K562 (cell line): ENCODE measurements around the gene SLC39A5. TPM values are rescaled to one million over a fixed set of nuclear protein-coding genes. Genes with fewer than 3 reads are reported as not detected.

Experiments
- ATAC-seq: fragments of 200-7000 bp; cut with Tn5 transposase; 3 replicates; pipeline ENCODE4 v1.9.1; 2020; ENCODE audit warnings: moderate library complexity
- BruUV-seq: library from RNA; stranded (reverse); fragments of 400-500 nt; replicated peaks from 2 replicates; lab custom pipeline; 2021; lab: Mats Ljungman, UMichigan
- CTCF ChIA-PET: fragments of 300-600 bp; formaldehyde crosslinking; extraction: SDS; loops from one replicate; lab custom pipeline; 2021; ENCODE audit warnings: low intra/inter-chr PET ratio; lab: Yijun Ruan, JAX
- POLR2A ChIA-PET: fragments of 300-600, 350-650 bp; sonication (Branson Sonifier 250); formaldehyde crosslinking; extraction: SDS; loops from one replicate; lab custom pipeline; 2021; ENCODE audit warnings: antibody characterized with exemption, inconsistent platforms; lab: Yijun Ruan, JAX
- DNase-seq, 4 experiments: peaks; one replicate each; pipeline versions ENCODE4 v3.0.0 to v3.0.0-alpha.2; 2011 to 2018; ENCODE audit warnings: low spot score in 3 of 4, mixed read lengths in 3 of 4; ENCODE audit errors: extremely low read depth in 1 of 4
- FAIRE-seq: peaks from 2 replicates; lab custom pipeline; 2011; peaks lifted over from hg19 to GRCh38; lab: Jason Lieb, UNC
- H2AFZ ChIP-seq: 2 replicates; pipeline ENCODE4 v1.6.0; 2011; ENCODE audit warnings: low read depth, low read length, control low read depth, inconsistent platforms
- H3K27ac ChIP-seq: fragments of 200-600 bp; 3 replicates; pipeline ENCODE4 v1.8.0; 2011; ENCODE audit warnings: low read depth, mild to moderate bottlenecking, control low read depth, inconsistent platforms, low read length, moderate library complexity, mixed read lengths; ENCODE audit errors: extremely low read depth
- H3K27me3 ChIP-seq, 2 experiments: fragments of 300-600 bp in 1 of 2; 2 replicates in 1 of 2; 3 replicates in 1 of 2; pipeline versions ENCODE4 v1.6.0 to v1.8.0; 2011; ENCODE audit warnings: inconsistent platforms in 2 of 2, low read length in 2 of 2, mild to moderate bottlenecking in 1 of 2, mixed read lengths in 1 of 2, moderate library complexity in 1 of 2; ENCODE audit not compliant: control insufficient read depth in 2 of 2, insufficient read depth in 2 of 2
- H3K36me3 ChIP-seq: fragments of 300-600 bp; 3 replicates; pipeline ENCODE4 v1.8.0; 2011; ENCODE audit warnings: mild to moderate bottlenecking, low read length, inconsistent platforms; ENCODE audit not compliant: control insufficient read depth, insufficient read depth
- H3K4me1 ChIP-seq, 2 experiments: fragments of 200-600 bp in 1 of 2; replicated peaks in 1 of 2; 2 replicates in 1 of 2; 3 replicates in 1 of 2; pipeline versions ENCODE4 v1.5.1 to v1.8.0; 2011; ENCODE audit warnings: inconsistent platforms in 2 of 2, low read length in 2 of 2, mild to moderate bottlenecking in 1 of 2, mixed read lengths in 1 of 2, moderate library complexity in 1 of 2; ENCODE audit not compliant: control insufficient read depth in 2 of 2, insufficient read depth in 2 of 2
- H3K4me2 ChIP-seq: 2 replicates; pipeline ENCODE4 v1.6.1; 2011; ENCODE audit warnings: low read length, control low read depth, inconsistent platforms, mixed read lengths; ENCODE audit not compliant: insufficient read depth
- H3K4me3 ChIP-seq: fragments of 200-600 bp; sonication (generic), shearing (Covaris generic); 2 replicates; pipeline ENCODE4 v1.5.1; 2016; ENCODE audit warnings: control low read depth, inconsistent platforms
- H3K79me2 ChIP-seq: fragments of 200-600 bp; 3 replicates; pipeline ENCODE4 v1.8.0; 2011; ENCODE audit warnings: low read length, inconsistent platforms; ENCODE audit not compliant: control insufficient read depth, insufficient read depth
- H3K9ac ChIP-seq, 2 experiments: 2 replicates each; pipeline versions ENCODE4 v1.6.0 to v1.6.1; 2011; ENCODE audit warnings: low read depth in 2 of 2, low read length in 2 of 2, control low read depth in 1 of 2, inconsistent platforms in 1 of 2, mild to moderate bottlenecking in 1 of 2, mixed read lengths in 1 of 2; ENCODE audit not compliant: insufficient read depth in 1 of 2
- H3K9me1 ChIP-seq: one replicate; pipeline ENCODE4 v1.6.0; 2011; ENCODE audit warnings: inconsistent platforms, mild to moderate bottlenecking, low read length, moderate library complexity; ENCODE audit not compliant: control insufficient read depth, insufficient read depth
- H3K9me3 ChIP-seq: replicated peaks from 2 replicates; pipeline ENCODE4 v1.5.1; 2011; ENCODE audit warnings: low read depth, low read length, inconsistent platforms; ENCODE audit not compliant: control insufficient read depth, insufficient read depth
- H4K20me1 ChIP-seq: replicated peaks from 2 replicates; pipeline ENCODE4 v1.6.1; 2011; ENCODE audit warnings: low read length, inconsistent platforms, mixed read lengths; ENCODE audit not compliant: control insufficient read depth, insufficient read depth
- CBFB ChIP-seq: sonication (generic); formaldehyde crosslinking; IDR thresholded peaks from 2 replicates; pipeline ENCODE4 v1.4.0; 2020; ENCODE audit warnings: mild to moderate bottlenecking, missing genetic modification reagents
- CREM ChIP-seq: IDR thresholded peaks from 2 replicates; pipeline ENCODE4 v1.6.1; 2014; ENCODE audit warnings: antibody characterized with exemption, low read depth
- EHMT2 ChIP-seq: fragments of 450-650 bp; IDR thresholded peaks from 2 replicates; pipeline ENCODE4 v1.6.1; 2018; ENCODE audit warnings: antibody characterized with exemption
- EZH2 ChIP-seq: IDR thresholded peaks from 2 replicates; pipeline ENCODE4 v1.6.1; 2012; ENCODE audit warnings: low read depth, mild to moderate bottlenecking, inconsistent platforms, low read length, borderline replicate concordance
- FOSL1 ChIP-seq: fragments of 200-800 bp; sonication (Bioruptor generic); conservative IDR thresholded peaks from 2 replicates; pipeline ENCODE4 v1.6.1; 2016; ENCODE audit warnings: missing genetic modification characterization, missing compliant biosample characterization
- HDAC6 ChIP-seq: IDR thresholded peaks from 2 replicates; pipeline ENCODE4 v1.6.1; 2012; ENCODE audit warnings: low read depth, mild to moderate bottlenecking, control low read depth, inconsistent platforms, low read length, moderate library complexity
- HMG20B ChIP-seq: fragments of 250-450 bp; sonication (Bioruptor Pico); IDR thresholded peaks from 2 replicates; pipeline ENCODE4 v1.5.0; 2021; ENCODE audit warnings: mild to moderate bottlenecking
- HNRNPK ChIP-seq: fragments of 200-400 bp; formaldehyde crosslinking; IDR thresholded peaks from one replicate; pipeline ENCODE4 v1.6.1; 2018; ENCODE audit warnings: mild to moderate bottlenecking, low read depth, low read length; ENCODE audit not compliant: poor library complexity, severe bottlenecking
- PHF20 ChIP-seq: fragments of 450-650 bp; IDR thresholded peaks from 2 replicates; pipeline ENCODE4 v1.6.1; 2018; ENCODE audit not compliant: partially characterized antibody
- RBM22 ChIP-seq: fragments of 200-400 bp; formaldehyde crosslinking; IDR thresholded peaks from 2 replicates; pipeline ENCODE4 v1.6.1; 2018; ENCODE audit warnings: low read length, low read depth; ENCODE audit not compliant: poor library complexity, severe bottlenecking
- RFX7 ChIP-seq: fragments of 250-450 bp; sonication (Bioruptor Pico); IDR thresholded peaks from 2 replicates; pipeline ENCODE4 v1.5.1; 2021; ENCODE audit warnings: mild to moderate bottlenecking
- SIX5 ChIP-seq, 2 experiments: IDR thresholded peaks; 2 replicates each; pipeline ENCODE4 v1.6.1; 2011; ENCODE audit warnings: low read length in 2 of 2, borderline replicate concordance in 1 of 2, low read depth in 1 of 2, mild to moderate bottlenecking in 1 of 2, moderate library complexity in 1 of 2; ENCODE audit not compliant: insufficient read depth in 1 of 2
- ZNF165 ChIP-seq: fragments of 250-450 bp; sonication (Bioruptor Pico); IDR thresholded peaks from 2 replicates; pipeline ENCODE4 v1.4.0; 2020; ENCODE audit warnings: borderline replicate concordance
- ZNF764 ChIP-seq: fragments of 250-450 bp; sonication (Bioruptor Pico); IDR thresholded peaks from 2 replicates; pipeline ENCODE4 v1.4.0; 2020; ENCODE audit warnings: low read depth, mild to moderate bottlenecking, moderate library complexity
- WGBS: fragments of 100-300 bp; shearing (Covaris generic); methylation state at CpG from one replicate; pipeline ENCODE4 v1.1.6; 2016; ENCODE audit warnings: low coverage, mixed read lengths; ENCODE audit not compliant: insufficient coverage; ENCODE audit errors: missing lambda C conversion rate; 5-methylcytosine and 5-hydroxymethylcytosine counted together
- in situ Hi-C: fragments of 300-500 bp; cut with MboI; formaldehyde crosslinking; loops from 4 replicates; pipeline ENCODE4 v1.15.0; 2018; ENCODE audit warnings: inconsistent platforms, mixed read lengths
- intact Hi-C: fragments of 100-400 bp; cut with micrococcal nuclease; formaldehyde crosslinking; loops from 2 replicates; pipeline ENCODE4 v1.14.2; 2022
- polyA plus RNA-seq, 8 experiments: library from polyadenylated mRNA; depleted of rRNA in 4 of 8; stranded (reverse) in 5 of 8; unstranded in 3 of 8; fragments of >200 nt; fragmentation: Nextera tagmentation in 2 of 8; fragmentation: Illumina TruSeq in 1 of 8; extraction: Ambion mirVana in 2 of 8; extraction: Trizol in 1 of 8; gene quantifications; 2 replicates each; pipeline versions ENCODE4 v1.2.1 to v1.2.3, GENCODE V29; 2011 to 2014; ENCODE audit warnings: inconsistent platforms in 1 of 8, missing spikeins in 1 of 8
- total RNA-seq, 7 experiments: library from RNA; depleted of rRNA in 6 of 7; stranded (reverse); fragments of >200 nt in 6 of 7; fragmentation: Illumina TruSeq in 2 of 7; extraction: Trizol in 2 of 7; gene quantifications; 2 replicates each; pipeline versions ENCODE4 v1.2.1 to v1.2.3, GENCODE V29; 2011 to 2021; ENCODE audit warnings: low replicate concordance in 1 of 7
- TF ChIP-seq, protein P1 (sequence below): sonication (generic); formaldehyde crosslinking; IDR thresholded peaks from 2 replicates; pipeline ENCODE4 v1.8.1; 2023; ENCODE audit warnings: mild to moderate bottlenecking, missing genetic modification reagents
- TF ChIP-seq, protein P2 (sequence below): sonication (generic); formaldehyde crosslinking; IDR thresholded peaks from 2 replicates; pipeline ENCODE4 v1.8.1; 2022; ENCODE audit warnings: missing genetic modification reagents
- TF ChIP-seq, protein P3 (sequence below): sonication (generic); formaldehyde crosslinking; IDR thresholded peaks from 2 replicates; pipeline ENCODE4 v1.8.0; 2022; ENCODE audit warnings: mild to moderate bottlenecking, missing genetic modification reagents

The SLC39A5 gene
- total and polyA plus RNA-seq, 9 of the 15 experiments (the other 6 are each of a cell fraction or from before 2014, with no cell fraction given): 0.08 to 0.10 TPM; not detected in 7

DNA sequence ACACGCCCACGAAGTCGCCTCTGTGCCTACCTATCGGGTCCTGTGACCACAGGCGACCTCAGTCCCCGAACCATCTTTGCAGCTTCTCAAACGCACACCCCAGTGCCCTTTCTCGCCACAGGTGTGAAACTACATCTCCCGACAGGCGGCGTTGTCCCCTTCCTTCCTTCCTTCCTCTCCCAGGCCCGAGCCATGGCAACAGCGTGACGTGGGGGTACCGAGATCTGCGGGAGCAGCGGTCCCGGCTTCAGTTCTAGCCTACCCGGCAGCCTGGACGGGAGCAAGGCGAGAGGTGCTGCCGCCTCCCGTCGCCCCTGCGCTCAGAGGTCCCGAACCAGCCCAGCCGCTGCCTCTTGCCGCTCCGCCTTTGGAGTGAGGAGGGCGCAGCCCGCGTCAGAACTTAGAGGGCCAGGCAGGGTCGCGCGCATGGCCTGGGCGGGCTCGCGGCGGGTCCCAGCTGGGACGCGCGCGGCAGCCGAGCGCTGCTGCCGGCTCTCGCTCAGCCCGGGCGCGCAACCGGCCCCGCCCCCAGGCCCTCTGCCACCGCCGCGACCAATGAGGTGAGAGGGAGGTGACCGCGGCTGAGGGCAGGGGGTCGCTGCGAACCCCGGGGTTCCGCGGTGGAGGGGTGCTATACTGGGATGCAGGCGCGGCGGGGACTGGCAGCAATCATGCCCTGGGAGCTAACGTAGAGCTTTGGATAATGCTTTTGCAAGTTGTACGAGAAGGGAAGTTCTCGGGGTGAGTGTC, 37.0 kb downstream of the SLC39A5 start, which contains the start of gene COQ10A:
Gene COQ10A, plus strand, starts transcription at position 250 of the 750 bp plus-strand sequence. Its CDS starts 177 bp downstream, at position 427.
- Histone ChIP-seq H3K4me2 (peak within 1 kb of the TSS; percentile 88), H3K4me3 (peak within 1 kb of the TSS; percentile 67), H2AFZ (peak within 1 kb of the TSS; percentile 94), H3K27ac (peak within 1 kb of the TSS; percentile 77), H3K36me3 (peaks cover 26% of the 10 kb centered on the region), H3K9me1 (no peaks in the 10 kb centered on the region), H4K20me1 (no peaks in the 10 kb centered on the region), H3K27me3 (no peaks in the 10 kb centered on the region), H3K9ac (peak within 1 kb of the TSS; percentile 71 to 87), H3K79me2 (no peaks in the 10 kb centered on the region), H3K4me1 (peaks cover 11 to 19% of the 10 kb centered on the region in 2 experiments; a peak in 4 of 5 replicates), H3K9me3 (no peaks in the 10 kb centered on the region)
- intact Hi-C loops: loop anchor here (2.0 kb wide), 2 partner anchors 34 to 42 kb away; partner anchors contain the start of genes CS and NABP2
- in situ Hi-C loops: no loop called here
- FAIRE-seq: peak; percentile 86
- POLR2A ChIA-PET: interaction anchor here (0.6 to 3.3 kb wide), 12 partner anchors 9 to 197 kb away, joined by 3 to 25 read pairs (median 6); partner anchors contain the start of genes ANKRD52, IL23A, RNF41 and SMARCC2
- CTCF ChIA-PET: interaction anchor here (0.6 to 0.8 kb wide), 2 partner anchors 74 to 307 kb away, joined by 3 to 4 read pairs; no protein-coding TSS in a partner anchor
- ATAC-seq: peak; percentile 93
- WGBS: under 1% methylated on average over 56 of the region's 68 CpGs
- BruUV-seq: no TSS peak
- DNase-seq: peak; percentile 92 to 95 (median 93)
- no peak for TF ChIP-seq FOSL1
- TF ChIP-seq CREM: peak; percentile 89
- 0 out of 2 replicates have a peak, but pooled peaks have one; percentile 40 for TF ChIP-seq CBFB (CRISPR knock-in tag)
- no peak for TF ChIP-seq HMG20B (CRISPR knock-in tag)
- TF ChIP-seq EHMT2: no peak
- TF ChIP-seq RFX7: no peak
- TF ChIP-seq RBM22: peak; percentile 64
- TF ChIP-seq, protein P1, sequence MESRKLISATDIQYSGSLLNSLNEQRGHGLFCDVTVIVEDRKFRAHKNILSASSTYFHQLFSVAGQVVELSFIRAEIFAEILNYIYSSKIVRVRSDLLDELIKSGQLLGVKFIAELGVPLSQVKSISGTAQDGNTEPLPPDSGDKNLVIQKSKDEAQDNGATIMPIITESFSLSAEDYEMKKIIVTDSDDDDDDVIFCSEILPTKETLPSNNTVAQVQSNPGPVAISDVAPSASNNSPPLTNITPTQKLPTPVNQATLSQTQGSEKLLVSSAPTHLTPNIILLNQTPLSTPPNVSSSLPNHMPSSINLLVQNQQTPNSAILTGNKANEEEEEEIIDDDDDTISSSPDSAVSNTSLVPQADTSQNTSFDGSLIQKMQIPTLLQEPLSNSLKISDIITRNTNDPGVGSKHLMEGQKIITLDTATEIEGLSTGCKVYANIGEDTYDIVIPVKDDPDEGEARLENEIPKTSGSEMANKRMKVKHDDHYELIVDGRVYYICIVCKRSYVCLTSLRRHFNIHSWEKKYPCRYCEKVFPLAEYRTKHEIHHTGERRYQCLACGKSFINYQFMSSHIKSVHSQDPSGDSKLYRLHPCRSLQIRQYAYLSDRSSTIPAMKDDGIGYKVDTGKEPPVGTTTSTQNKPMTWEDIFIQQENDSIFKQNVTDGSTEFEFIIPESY (CRISPR knock-in tag): no peak; the same call in 1 of the 2 replicates
- TF ChIP-seq ZNF764 (CRISPR knock-in tag): no peak
- TF ChIP-seq PHF20: peak; percentile 62
- TF ChIP-seq, protein P2, sequence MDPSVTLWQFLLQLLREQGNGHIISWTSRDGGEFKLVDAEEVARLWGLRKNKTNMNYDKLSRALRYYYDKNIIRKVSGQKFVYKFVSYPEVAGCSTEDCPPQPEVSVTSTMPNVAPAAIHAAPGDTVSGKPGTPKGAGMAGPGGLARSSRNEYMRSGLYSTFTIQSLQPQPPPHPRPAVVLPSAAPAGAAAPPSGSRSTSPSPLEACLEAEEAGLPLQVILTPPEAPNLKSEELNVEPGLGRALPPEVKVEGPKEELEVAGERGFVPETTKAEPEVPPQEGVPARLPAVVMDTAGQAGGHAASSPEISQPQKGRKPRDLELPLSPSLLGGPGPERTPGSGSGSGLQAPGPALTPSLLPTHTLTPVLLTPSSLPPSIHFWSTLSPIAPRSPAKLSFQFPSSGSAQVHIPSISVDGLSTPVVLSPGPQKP: no peak
- TF ChIP-seq HNRNPK: peak; percentile 19
- TF ChIP-seq ZNF165 (CRISPR knock-in tag): no peak
- TF ChIP-seq SIX5 (IDR thresholded peaks at IDR 0.05; ENCODE audit: borderline replicate concordance in 1 of 2, insufficient read depth in 1 of 2, low read depth in 1 of 2, low read length in 2 of 2): peak; percentile 39 to 54; a peak in 3 of 4 replicates
- TF ChIP-seq, protein P3, sequence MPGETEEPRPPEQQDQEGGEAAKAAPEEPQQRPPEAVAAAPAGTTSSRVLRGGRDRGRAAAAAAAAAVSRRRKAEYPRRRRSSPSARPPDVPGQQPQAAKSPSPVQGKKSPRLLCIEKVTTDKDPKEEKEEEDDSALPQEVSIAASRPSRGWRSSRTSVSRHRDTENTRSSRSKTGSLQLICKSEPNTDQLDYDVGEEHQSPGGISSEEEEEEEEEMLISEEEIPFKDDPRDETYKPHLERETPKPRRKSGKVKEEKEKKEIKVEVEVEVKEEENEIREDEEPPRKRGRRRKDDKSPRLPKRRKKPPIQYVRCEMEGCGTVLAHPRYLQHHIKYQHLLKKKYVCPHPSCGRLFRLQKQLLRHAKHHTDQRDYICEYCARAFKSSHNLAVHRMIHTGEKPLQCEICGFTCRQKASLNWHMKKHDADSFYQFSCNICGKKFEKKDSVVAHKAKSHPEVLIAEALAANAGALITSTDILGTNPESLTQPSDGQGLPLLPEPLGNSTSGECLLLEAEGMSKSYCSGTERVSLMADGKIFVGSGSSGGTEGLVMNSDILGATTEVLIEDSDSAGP (CRISPR knock-in tag): peak; percentile 60; the same call in 1 of the 2 replicates
- TF ChIP-seq HDAC6: no peak
- no peak for TF ChIP-seq EZH2
